Spleen (tissue), 11 donors: Measurements from ENCODE around the gene MACC1. TPM values are rescaled to one million over a fixed set of nuclear protein-coding genes. Genes with fewer than 3 reads are reported as not detected.

Experiments
- DNase-seq: peaks from one replicate; pipeline ENCODE4 v3.0.0-alpha.2; 2020
- H3K27ac ChIP-seq, 8 donors: fragments of 200-600 bp; sonication (generic) in 7 of 8; 1 replicate in 4 of 8; 2 replicates in 4 of 8; pipeline versions ENCODE4 v1.5.0 to v1.8.0; 2016 to 2021; ENCODE audit warnings: inconsistent platforms in 4 of 8, mild to moderate bottlenecking in 4 of 8, moderate library complexity in 1 of 8
- H3K27me3 ChIP-seq, 7 donors: fragments of 200-600 bp; sonication (generic) in 6 of 7; replicated peaks in 1 of 7; 1 replicate in 4 of 7; 2 replicates in 3 of 7; pipeline versions ENCODE4 v1.5.0 to v1.8.0; 2016 to 2021; ENCODE audit warnings: inconsistent platforms in 3 of 7, mild to moderate bottlenecking in 1 of 7
- H3K36me3 ChIP-seq, 6 donors: fragments of 200-600 bp; sonication (generic) in 5 of 6; 1 replicate in 4 of 6; 2 replicates in 2 of 6; pipeline versions ENCODE4 v1.5.0 to v1.8.0; 2016 to 2021; ENCODE audit warnings: inconsistent platforms in 2 of 6
- H3K4me1 ChIP-seq, 6 donors: fragments of 200-600 bp; sonication (generic) in 5 of 6; 1 replicate in 3 of 6; 2 replicates in 3 of 6; pipeline versions ENCODE4 v1.5.0 to v1.8.0; 2016 to 2021; ENCODE audit warnings: inconsistent platforms in 3 of 6
- H3K4me3 ChIP-seq, 8 donors: fragments of 200-600 bp; sonication (generic) in 7 of 8; 1 replicate in 4 of 8; 2 replicates in 4 of 8; pipeline versions ENCODE4 v1.5.0 to v1.8.0; 2016 to 2021; ENCODE audit warnings: inconsistent platforms in 4 of 8, mild to moderate bottlenecking in 4 of 8, moderate library complexity in 2 of 8
- H3K9me3 ChIP-seq, 8 donors: fragments of 200-600 bp; sonication (generic) in 7 of 8; 1 replicate in 4 of 8; 2 replicates in 4 of 8; pipeline versions ENCODE4 v1.5.0 to v1.8.0; 2016 to 2021; ENCODE audit warnings: inconsistent platforms in 4 of 8
- CTCF ChIP-seq, 11 experiments: fragments of 200-600 bp in 7 of 11; fragments of 450-650 bp in 4 of 11; sonication (generic) in 4 of 11; IDR thresholded peaks in 8 of 11; conservative IDR thresholded peaks in 3 of 11; 1 replicate in 7 of 11; 2 replicates in 4 of 11; pipeline versions ENCODE4 v1.4.0 to v1.8.0; 2016 to 2021; ENCODE audit warnings: antibody characterized with exemption in 11 of 11, inconsistent platforms in 4 of 11, mild to moderate bottlenecking in 1 of 11
- POLR2A ChIP-seq, 3 donors: fragments of 450-650 bp; IDR thresholded peaks; one replicate each; pipeline ENCODE4 v1.5.1; 2017; ENCODE audit warnings: antibody characterized with exemption in 3 of 3, mild to moderate bottlenecking in 1 of 3
- POLR2AphosphoS5 ChIP-seq, 3 donors: sonication (generic); formaldehyde crosslinking; IDR thresholded peaks; one replicate each; pipeline ENCODE4 v1.5.1; 2017; ENCODE audit warnings: antibody characterized with exemption in 3 of 3
- WGBS, 5 donors: extraction: QIAGEN DNeasy Blood & Tissue Kit in 3 of 5; methylation state at CpG; one replicate each; pipeline versions ENCODE4 v1.1.5 to v1.1.7; 2013 to 2018; 5-methylcytosine and 5-hydroxymethylcytosine counted together
- intact Hi-C: fragments of 100-400 bp; cut with DNase I; formaldehyde crosslinking; loops from one replicate; pipeline ENCODE4 v1.15.0; 2023; ENCODE audit warnings: low total_unique reads
- polyA plus RNA-seq, 3 donors: library from polyadenylated mRNA; stranded (reverse); fragments of 200-250 nt; gene quantifications; one replicate each; pipeline ENCODE4 v1.2.1, GENCODE V29; 2013
- total RNA-seq, 7 donors: library from RNA; depleted of rRNA in 3 of 7; stranded (reverse); fragments of >200 nt in 3 of 7; fragmentation: NEBNext Ultra II Directional in 4 of 7; extraction: Animal tissue kit (Norgen Biotek cat#: 25700) in 4 of 7; gene quantifications; one replicate each; pipeline versions ENCODE4 v1.1.0 to v1.2.1, GENCODE V29; 2016 to 2021
- donor health status: healthy with polysubstance abuse.
- donor health status: DM: no; HTN: no; CAD: no; lungs with moderate emphysema.
- donor health status: DM: no; HTN: no; CAD: no.
- donor health status: Bipolar disorder and iron deficiency.
- donor health status: healthy.
- donor health status: DM: no; HTN: no; CAD: no.
- donor health status: DM: yes; HTN: yes; CAD: no.

Gene MACC1
- total and polyA plus RNA-seq, 10 donors, result 0.83 to 10.6 (median 4.8) TPM

- H3K9me3 ChIP-seq, result no peaks in the 10 kb centered on the region
- H3K4me3 ChIP-seq, result no peak overlapping the region
- intact Hi-C loops, result no loop called here
- peak overlapping the region in 4 of 8 donors; percentile 14 to 49 (median 22) for H3K27ac ChIP-seq
- H3K27me3 ChIP-seq, result no peaks in the 10 kb centered on the region
- peaks cover 0 to 15% (median 0%) of the 10 kb centered on the region in 6 donors for H3K4me1 ChIP-seq
- DNase-seq, result no peak
- no peaks in the 10 kb centered on the region for H3K36me3 ChIP-seq
- WGBS, 5 donors, result 82 to 89% (median 87%) methylated on average over 7 of the region's 7 CpGs
- TF ChIP-seq CTCF (IDR thresholded peaks at IDR 0.05 in 8 of 11, conservative IDR thresholded peaks at IDR 0.05 in 3 of 11) (no peak), POLR2AphosphoS5 (IDR thresholded peaks at IDR 0.05) (no peak), POLR2A (IDR thresholded peaks at IDR 0.05) (no peak)
Observed at GRCh38 chr7:20238194-20238753, 21.1 kb upstream of the MACC1 start.

- TF ChIP-seq POLR2AphosphoS5 (IDR thresholded peaks at IDR 0.05) (no peak), POLR2A (IDR thresholded peaks at IDR 0.05) (no peak), CTCF (IDR thresholded peaks at IDR 0.05 in 8 of 11, conservative IDR thresholded peaks at IDR 0.05 in 3 of 11) (no peak)
- Histone ChIP-seq H3K9me3 (no peaks in the 10 kb centered on the region), H3K4me1 (peaks cover 0 to 15% (median 0%) of the 10 kb centered on the region in 6 donors), H3K27me3 (no peaks in the 10 kb centered on the region), H3K36me3 (no peaks in the 10 kb centered on the region), H3K27ac (no peak overlapping the region), H3K4me3 (no peak overlapping the region)
- no peak for DNase-seq
- intact Hi-C loops, result no loop called here
- 75 to 94% (median 84%) methylated on average over 2 of the region's 2 CpGs for WGBS, 5 donors
Observed at GRCh38 chr7:20237464-20238193, 20.4 kb upstream of the MACC1 start.

DNA sequence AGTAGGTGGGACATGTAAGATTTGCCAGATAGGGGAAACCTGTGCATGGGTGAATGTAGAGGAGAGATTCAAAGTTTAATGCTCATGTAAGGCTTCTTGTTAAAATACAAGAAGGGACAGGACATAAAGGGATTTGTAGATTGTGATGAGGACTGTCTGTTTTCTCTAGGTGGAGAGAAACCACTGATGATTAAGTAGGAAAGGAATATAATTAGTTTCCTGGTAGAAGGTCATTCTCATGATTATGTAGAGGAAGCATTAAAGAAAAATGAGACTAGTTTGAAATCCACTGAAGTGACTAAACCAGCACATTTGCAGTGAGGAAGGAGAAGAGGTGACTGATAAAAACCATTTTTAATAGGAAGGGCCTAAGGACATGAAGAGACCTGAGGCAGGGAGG lies 19.6 kb upstream of the MACC1 start:
- Histone ChIP-seq H3K4me3 (no peak overlapping the region), H3K4me1 (peaks cover 0 to 15% (median 0%) of the 10 kb centered on the region in 6 donors), H3K9me3 (no peaks in the 10 kb centered on the region), H3K27me3 (no peaks in the 10 kb centered on the region), H3K27ac (no peak overlapping the region), H3K36me3 (no peaks in the 10 kb centered on the region)
- DNase-seq, result no peak
- TF ChIP-seq CTCF (IDR thresholded peaks at IDR 0.05 in 8 of 11, conservative IDR thresholded peaks at IDR 0.05 in 3 of 11), result no peak
- TF ChIP-seq POLR2AphosphoS5 (IDR thresholded peaks at IDR 0.05), result no peak
- no peak for TF ChIP-seq POLR2A (IDR thresholded peaks at IDR 0.05)
- intact Hi-C loops, result no loop called here

- H3K4me3 ChIP-seq, result no peak overlapping the region
- 80 to 95% (median 90%) methylated on average over 6 of the region's 6 CpGs for WGBS, 5 donors
- H3K27ac ChIP-seq, result no peak overlapping the region
- DNase-seq, result no peak
- no peaks in the 10 kb centered on the region for H3K27me3 ChIP-seq
- intact Hi-C loops, result no loop called here
- TF ChIP-seq POLR2A (IDR thresholded peaks at IDR 0.05) (no peak), POLR2AphosphoS5 (IDR thresholded peaks at IDR 0.05) (no peak), CTCF (IDR thresholded peaks at IDR 0.05 in 8 of 11, conservative IDR thresholded peaks at IDR 0.05 in 3 of 11) (no peak)
- peaks cover 0 to 15% (median 0%) of the 10 kb centered on the region in 6 donors for H3K4me1 ChIP-seq
- no peaks in the 10 kb centered on the region for H3K9me3 ChIP-seq
- H3K36me3 ChIP-seq, result no peaks in the 10 kb centered on the region
Observed at GRCh38 chr7:20236043-20236442, 18.9 kb upstream of the MACC1 start.
